Uterus (tissue), 4 donors: ENCODE measurements around the gene NHLH1. TPM values are rescaled to one million over a fixed set of nuclear protein-coding genes. Genes with fewer than 3 reads are reported as not detected.

Experiments used
- DNase-seq, 2 donors: peaks; one replicate each; pipeline ENCODE4 v3.0.0-alpha.2; 2019 to 2020
- H3K27ac ChIP-seq, 2 donors: fragments of 200-600 bp; sonication (generic); 1 replicate in 1 of 2; 2 replicates in 1 of 2; pipeline ENCODE4 v1.5.1; 2016 to 2018
- H3K27me3 ChIP-seq, 2 donors: fragments of 200-600 bp; sonication (generic); one replicate each; pipeline ENCODE4 v1.5.1; 2018 to 2019; ENCODE audit warnings: control low read depth in 1 of 2
- H3K36me3 ChIP-seq, 2 donors: fragments of 200-600 bp; sonication (generic); one replicate each; pipeline ENCODE4 v1.5.1; 2019; ENCODE audit warnings: control low read depth in 1 of 2
- H3K4me1 ChIP-seq, 2 donors: fragments of 200-600 bp; sonication (generic); one replicate each; pipeline ENCODE4 v1.5.1; 2018 to 2019; ENCODE audit warnings: control low read depth in 1 of 2
- H3K4me3 ChIP-seq, 2 donors: fragments of 200-600 bp; sonication (generic); 1 replicate in 1 of 2; 2 replicates in 1 of 2; pipeline ENCODE4 v1.5.1; 2018 to 2019; ENCODE audit warnings: mild to moderate bottlenecking in 1 of 2
- H3K9me3 ChIP-seq, 2 donors: fragments of 200-600 bp; sonication (generic); one replicate each; pipeline ENCODE4 v1.5.1; 2019; ENCODE audit warnings: control low read depth in 1 of 2
- CTCF ChIP-seq, 4 experiments: fragments of 200-600 bp in 2 of 4; fragments of 450-650 bp in 2 of 4; sonication (generic) in 2 of 4; IDR thresholded peaks; one replicate each; pipeline ENCODE4 v1.5.1; 2016 to 2019; ENCODE audit warnings: antibody characterized with exemption in 4 of 4, mild to moderate bottlenecking in 2 of 4, moderate library complexity in 1 of 4
- POLR2A ChIP-seq, 2 donors: fragments of 450-650 bp; IDR thresholded peaks; one replicate each; pipeline ENCODE4 v1.6.1; 2016; ENCODE audit warnings: antibody characterized with exemption in 2 of 2, mild to moderate bottlenecking in 1 of 2, moderate library complexity in 1 of 2
- intact Hi-C: fragments of 100-400 bp; cut with DNase I; formaldehyde crosslinking; loops from one replicate; pipeline ENCODE4 v1.15.1; 2023; ENCODE audit warnings: low total_unique reads
- total RNA-seq, 4 donors: library from RNA; depleted of rRNA in 3 of 4; stranded (reverse); fragments of >200 nt in 3 of 4; gene quantifications; one replicate each; pipeline versions ENCODE4 v1.1.0 to v1.2.4, GENCODE V29; 2014 to 2023
- donor health status: DM: yes; HTN: yes; CAD: no.

The NHLH1 gene
- total RNA-seq, 4 donors from 2014 or later, result not detected

DNA sequence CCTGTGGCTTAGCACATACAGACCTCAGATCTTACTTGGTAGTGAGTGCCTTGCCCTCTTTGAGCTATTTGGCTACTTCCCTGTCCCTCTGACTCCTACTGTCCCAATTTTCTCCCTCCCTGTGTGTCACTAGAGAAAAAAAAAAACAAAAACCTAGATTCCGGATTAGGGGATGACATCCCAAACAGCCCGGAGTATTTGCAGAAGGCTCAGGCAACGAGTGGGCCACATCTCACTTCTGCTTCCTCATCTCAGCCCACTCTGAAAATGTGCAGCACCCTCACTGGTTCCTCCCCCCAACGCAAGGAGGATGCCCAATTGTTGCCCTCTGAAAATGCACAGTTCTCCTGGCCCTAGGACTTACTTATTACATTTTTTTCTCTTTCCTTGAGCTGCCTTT lies 4.9 kb downstream of the NHLH1 start:
- no peaks in the 10 kb centered on the region for H3K27me3 ChIP-seq

DNA sequence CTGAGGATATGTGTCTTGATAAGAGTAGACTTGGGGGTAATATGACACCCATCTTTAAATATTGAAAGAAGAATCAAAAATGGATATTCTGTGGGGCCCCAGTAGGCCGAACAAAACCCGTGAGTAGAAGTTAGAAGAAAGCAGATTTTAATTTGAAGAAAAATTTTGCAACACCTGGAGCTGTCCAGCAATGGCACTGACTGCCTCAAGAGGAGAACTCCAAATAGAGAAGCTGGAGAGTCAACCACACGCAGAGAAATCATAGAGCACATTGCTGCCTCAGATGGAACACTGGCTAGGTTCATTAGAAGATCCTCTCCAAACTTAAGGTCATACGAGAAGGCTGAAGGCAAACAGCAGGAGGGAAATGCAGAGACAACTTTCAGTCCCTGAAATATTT lies 6.8 kb downstream of the NHLH1 start:
- Histone ChIP-seq H3K9me3 (no peaks in the 10 kb centered on the region), H3K36me3 (no peaks in the 10 kb centered on the region), H3K27ac (no peak overlapping the region), H3K27me3 (no peaks in the 10 kb centered on the region), H3K4me1 (no peaks in the 10 kb centered on the region), H3K4me3 (no peak overlapping the region)
- no peak for DNase-seq
- intact Hi-C loops, result no loop called here
- TF ChIP-seq POLR2A (IDR thresholded peaks at IDR 0.05) (no peak), CTCF (IDR thresholded peaks at IDR 0.05) (no peak)

More for the DNA sequence above, 4.9 kb downstream of the NHLH1 start:
- H3K4me1 ChIP-seq, result no peaks in the 10 kb centered on the region
- no peak overlapping the region for H3K27ac ChIP-seq
- TF ChIP-seq CTCF (IDR thresholded peaks at IDR 0.05), result no peak
- no peak for TF ChIP-seq POLR2A (IDR thresholded peaks at IDR 0.05)
- H3K4me3 ChIP-seq, result no peak overlapping the region
- intact Hi-C loops, result no loop called here
- no peaks in the 10 kb centered on the region for H3K9me3 ChIP-seq
- DNase-seq, result no peak
- no peaks in the 10 kb centered on the region for H3K36me3 ChIP-seq

GRCh38 chr1:160374306-160375110 lies 7.6 kb downstream of the NHLH1 start:
- intact Hi-C loops, result no loop called here
- no peak overlapping the region for H3K4me3 ChIP-seq
- H3K36me3 ChIP-seq, result no peaks in the 10 kb centered on the region
- no peaks in the 10 kb centered on the region for H3K27me3 ChIP-seq
- TF ChIP-seq CTCF (IDR thresholded peaks at IDR 0.05) (no peak), POLR2A (IDR thresholded peaks at IDR 0.05) (no peak)
- DNase-seq, result no peak
- no peaks in the 10 kb centered on the region for H3K4me1 ChIP-seq
- H3K27ac ChIP-seq, result no peak overlapping the region
- H3K9me3 ChIP-seq, result no peaks in the 10 kb centered on the region

- H3K27ac ChIP-seq, result no peak overlapping the region
- H3K27me3 ChIP-seq, result no peaks in the 10 kb centered on the region
- H3K4me1 ChIP-seq, result no peaks in the 10 kb centered on the region
- DNase-seq, result no peak
- TF ChIP-seq CTCF (IDR thresholded peaks at IDR 0.05), result no peak
- TF ChIP-seq POLR2A (IDR thresholded peaks at IDR 0.05), result no peak
- no peaks in the 10 kb centered on the region for H3K9me3 ChIP-seq
- H3K36me3 ChIP-seq, result no peaks in the 10 kb centered on the region
- no peak overlapping the region for H3K4me3 ChIP-seq
- intact Hi-C loops, result no loop called here
Measured at GRCh38 chr1:160375788-160376524, 9.1 kb downstream of the NHLH1 start.

DNA sequence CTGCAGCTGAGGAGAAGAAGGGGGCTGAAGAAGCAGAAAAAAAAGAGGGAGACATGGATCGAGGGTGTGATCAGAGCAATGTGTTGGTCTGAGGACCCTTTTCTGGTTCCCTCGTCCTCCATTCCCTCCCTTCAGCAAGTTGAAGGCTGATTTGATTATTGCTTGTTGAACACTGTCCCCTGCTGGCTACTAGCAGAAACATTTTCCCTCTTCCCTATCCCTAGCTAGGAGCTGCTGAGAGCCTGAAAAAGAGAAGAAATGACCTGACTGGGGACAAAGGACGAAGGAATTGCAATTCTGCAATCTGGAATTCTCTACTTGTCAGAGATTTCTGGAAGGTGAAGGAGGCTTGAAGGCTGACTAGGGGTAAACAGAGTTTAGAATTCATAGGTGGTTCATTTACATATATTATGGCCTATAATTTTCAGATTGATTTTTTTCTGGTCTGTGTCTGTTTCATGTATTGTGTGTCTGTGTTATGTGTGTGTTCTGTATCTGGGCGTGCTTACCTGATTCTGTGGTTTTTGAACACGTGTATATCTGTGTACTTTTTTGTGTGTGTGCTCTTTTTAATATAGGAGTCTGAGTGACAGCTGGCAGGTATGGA lies 9.8 kb downstream of the NHLH1 start:
- no peaks in the 10 kb centered on the region for H3K27me3 ChIP-seq
- DNase-seq, result peak in 1 of 2 donors; percentile 28
- TF ChIP-seq POLR2A (IDR thresholded peaks at IDR 0.05), result no peak
- TF ChIP-seq CTCF (IDR thresholded peaks at IDR 0.05), result peak; percentile 58 to 89 (median 83)
- H3K9me3 ChIP-seq, result no peaks in the 10 kb centered on the region
- H3K36me3 ChIP-seq, result no peaks in the 10 kb centered on the region
- no peak overlapping the region for H3K4me3 ChIP-seq
- H3K27ac ChIP-seq, result no peak overlapping the region
- H3K4me1 ChIP-seq, result no peaks in the 10 kb centered on the region
- intact Hi-C loops, result no loop called here
